ENCODE results near the gene SLF1. TPM values are rescaled to one million over a fixed set of nuclear protein-coding genes. Genes with fewer than 3 reads are reported as not detected.

The SLF1 gene
- total and polyA plus RNA-seq, 3 donors from 2014 or later: 12.0 to 49.4 (median 34.9) TPM

DNA sequence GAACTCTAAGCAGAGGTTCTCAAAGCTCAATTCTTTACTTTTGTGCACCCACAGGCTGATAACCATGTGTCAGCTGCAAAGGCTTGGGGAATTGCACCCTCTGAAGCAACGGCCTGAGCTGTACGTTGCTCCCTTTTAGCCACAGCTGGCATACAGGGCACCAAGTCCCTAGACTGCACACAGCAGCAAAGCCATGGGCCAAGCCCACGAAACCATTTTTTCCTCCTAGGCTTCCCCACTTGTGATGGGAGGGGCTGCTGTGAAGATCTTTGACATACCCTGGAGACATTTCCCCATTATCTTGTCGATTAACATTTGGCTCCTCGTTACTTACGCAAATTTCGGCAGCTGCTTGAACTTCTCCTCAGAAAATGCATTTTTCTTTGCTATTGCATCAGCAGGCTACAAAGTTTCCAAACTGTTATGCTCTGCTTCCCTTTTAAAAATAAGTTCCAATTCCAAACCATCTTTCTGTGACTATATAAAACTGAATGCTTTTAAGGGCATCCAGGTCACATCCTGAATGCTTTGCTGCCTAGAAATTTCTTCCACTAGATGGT is 23.1 kb upstream of the SLF1 start:
- WGBS, 2 donors: 85 to 91% methylated on average over 7 of the region's 7 CpGs
- Histone ChIP-seq H3K27me3 (no peaks in the 10 kb centered on the region), H3K4me3 (no peak overlapping the region), H3K27ac (no peak overlapping the region), H3K4me1 (no peaks in the 10 kb centered on the region), H3K36me3 (ENCODE audit: low read depth, missing control alignments) (no peaks in the 10 kb centered on the region), H3K9me3 (no peaks in the 10 kb centered on the region)
- no peak for DNase-seq
- TF ChIP-seq, protein P1, sequence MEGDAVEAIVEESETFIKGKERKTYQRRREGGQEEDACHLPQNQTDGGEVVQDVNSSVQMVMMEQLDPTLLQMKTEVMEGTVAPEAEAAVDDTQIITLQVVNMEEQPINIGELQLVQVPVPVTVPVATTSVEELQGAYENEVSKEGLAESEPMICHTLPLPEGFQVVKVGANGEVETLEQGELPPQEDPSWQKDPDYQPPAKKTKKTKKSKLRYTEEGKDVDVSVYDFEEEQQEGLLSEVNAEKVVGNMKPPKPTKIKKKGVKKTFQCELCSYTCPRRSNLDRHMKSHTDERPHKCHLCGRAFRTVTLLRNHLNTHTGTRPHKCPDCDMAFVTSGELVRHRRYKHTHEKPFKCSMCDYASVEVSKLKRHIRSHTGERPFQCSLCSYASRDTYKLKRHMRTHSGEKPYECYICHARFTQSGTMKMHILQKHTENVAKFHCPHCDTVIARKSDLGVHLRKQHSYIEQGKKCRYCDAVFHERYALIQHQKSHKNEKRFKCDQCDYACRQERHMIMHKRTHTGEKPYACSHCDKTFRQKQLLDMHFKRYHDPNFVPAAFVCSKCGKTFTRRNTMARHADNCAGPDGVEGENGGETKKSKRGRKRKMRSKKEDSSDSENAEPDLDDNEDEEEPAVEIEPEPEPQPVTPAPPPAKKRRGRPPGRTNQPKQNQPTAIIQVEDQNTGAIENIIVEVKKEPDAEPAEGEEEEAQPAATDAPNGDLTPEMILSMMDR (IDR thresholded peaks at IDR 0.05): no peak
- no peak for TF ChIP-seq POLR2A (IDR thresholded peaks at IDR 0.05)
- intact Hi-C loops (cut with DNase I; ENCODE audit: low total_unique reads): no loop called here

DNA sequence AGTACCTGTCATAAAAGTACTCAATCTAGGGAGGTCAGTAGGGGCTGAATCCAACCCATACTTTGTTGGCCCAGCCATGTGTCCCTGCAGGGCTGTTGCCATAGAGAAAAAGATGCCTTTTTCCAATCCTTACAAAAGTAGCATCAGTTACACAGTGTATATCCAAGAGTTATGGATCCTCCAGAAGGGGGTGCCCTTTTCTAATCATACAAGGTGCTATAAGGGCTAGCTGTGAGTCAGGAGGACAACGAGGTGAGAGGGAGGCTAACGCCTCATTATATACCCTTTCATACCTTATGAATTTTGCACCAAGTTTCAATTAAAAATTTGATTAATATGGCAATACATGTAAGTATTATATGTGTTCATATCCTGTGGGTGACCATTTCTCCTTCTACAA is 4.9 kb upstream of the SLF1 start:
- WGBS, 2 donors: 67 to 83% methylated on average over 2 of the region's 2 CpGs
- H3K4me1 ChIP-seq: peaks cover 5% of the 10 kb centered on the region
- H3K27ac ChIP-seq: no peak overlapping the region
- DNase-seq: peak; percentile 29
- intact Hi-C loops (cut with DNase I; ENCODE audit: low total_unique reads): no loop called here
- no peak for TF ChIP-seq POLR2A (IDR thresholded peaks at IDR 0.05)
- TF ChIP-seq, protein P1 (IDR thresholded peaks at IDR 0.05): peak in 2 of 3 experiments; percentile 11 to 15
- H3K9me3 ChIP-seq: no peaks in the 10 kb centered on the region
- H3K36me3 ChIP-seq (ENCODE audit: low read depth, missing control alignments): no peaks in the 10 kb centered on the region
- H3K4me3 ChIP-seq: no peak overlapping the region
- no peaks in the 10 kb centered on the region for H3K27me3 ChIP-seq

DNA sequence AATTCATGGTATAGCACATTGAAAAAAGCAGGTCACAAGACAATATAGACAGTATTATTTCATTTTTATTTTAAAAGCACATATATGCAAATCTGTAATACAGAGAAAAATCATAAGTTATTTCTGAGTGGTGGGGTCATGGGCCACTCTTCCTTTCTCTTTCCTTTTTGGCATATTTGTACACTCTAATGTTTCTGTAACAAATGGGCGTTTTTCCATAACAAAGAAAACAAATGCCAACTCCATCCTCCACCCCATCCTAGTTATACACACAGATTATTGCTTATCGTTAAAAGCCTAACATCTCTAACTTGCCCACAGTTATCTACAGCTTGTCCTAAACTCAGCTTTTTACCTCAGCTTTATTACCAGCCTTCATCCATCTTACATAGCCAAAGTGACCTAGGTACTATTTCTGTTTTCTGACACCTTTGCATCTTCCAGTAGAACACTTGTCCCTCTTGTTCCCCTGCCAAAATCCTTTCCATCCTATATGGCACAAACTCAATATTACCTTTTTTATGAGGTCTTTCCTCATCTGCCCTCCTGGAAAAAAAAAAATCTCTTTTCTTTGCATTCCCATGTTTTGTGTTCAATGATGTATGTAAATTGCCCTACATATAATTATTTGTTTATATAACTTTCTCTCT is 4.2 kb upstream of the SLF1 start:
- WGBS, 2 donors: 82 to 97% methylated on average over 2 of the region's 2 CpGs
- Histone ChIP-seq H3K4me1 (peaks cover 5% of the 10 kb centered on the region), H3K4me3 (no peak overlapping the region), H3K9me3 (no peaks in the 10 kb centered on the region), H3K27ac (no peak overlapping the region), H3K27me3 (no peaks in the 10 kb centered on the region), H3K36me3 (ENCODE audit: low read depth, missing control alignments) (no peaks in the 10 kb centered on the region)
- DNase-seq: no peak
- no peak for TF ChIP-seq POLR2A (IDR thresholded peaks at IDR 0.05)
- TF ChIP-seq, protein P1 (IDR thresholded peaks at IDR 0.05): no peak
- intact Hi-C loops (cut with DNase I; ENCODE audit: low total_unique reads): no loop called here

DNA sequence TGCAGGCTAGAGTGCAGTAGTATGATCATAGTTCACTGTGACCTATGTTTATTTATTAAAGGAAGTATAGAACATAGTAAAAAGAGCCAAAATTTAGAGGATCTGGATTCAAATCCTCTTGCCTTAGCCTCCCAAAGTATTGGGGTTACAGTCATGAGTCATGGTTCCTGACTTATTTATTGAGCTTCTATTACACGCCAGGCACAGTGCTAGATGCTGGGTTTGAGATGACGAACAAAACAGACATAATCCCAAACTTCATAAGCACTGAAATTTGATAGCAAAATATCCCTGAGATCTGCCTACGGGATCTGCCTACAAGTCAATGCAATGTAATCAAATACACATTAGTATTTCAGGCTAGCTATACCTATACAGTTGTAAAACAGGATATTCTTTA is 2.6 kb upstream of the SLF1 start:
- Histone ChIP-seq H3K27ac (no peak overlapping the region), H3K4me1 (peaks cover 8% of the 10 kb centered on the region), H3K36me3 (ENCODE audit: low read depth, missing control alignments) (no peaks in the 10 kb centered on the region), H3K27me3 (no peaks in the 10 kb centered on the region), H3K4me3 (no peak overlapping the region), H3K9me3 (no peaks in the 10 kb centered on the region)
- WGBS, 2 donors: 87 to 94% methylated on average over 3 of the region's 3 CpGs
- no peak for TF ChIP-seq POLR2A (IDR thresholded peaks at IDR 0.05)
- TF ChIP-seq, protein P1 (IDR thresholded peaks at IDR 0.05): no peak
- DNase-seq: no peak
- intact Hi-C loops (cut with DNase I; ENCODE audit: low total_unique reads): no loop called here

DNA sequence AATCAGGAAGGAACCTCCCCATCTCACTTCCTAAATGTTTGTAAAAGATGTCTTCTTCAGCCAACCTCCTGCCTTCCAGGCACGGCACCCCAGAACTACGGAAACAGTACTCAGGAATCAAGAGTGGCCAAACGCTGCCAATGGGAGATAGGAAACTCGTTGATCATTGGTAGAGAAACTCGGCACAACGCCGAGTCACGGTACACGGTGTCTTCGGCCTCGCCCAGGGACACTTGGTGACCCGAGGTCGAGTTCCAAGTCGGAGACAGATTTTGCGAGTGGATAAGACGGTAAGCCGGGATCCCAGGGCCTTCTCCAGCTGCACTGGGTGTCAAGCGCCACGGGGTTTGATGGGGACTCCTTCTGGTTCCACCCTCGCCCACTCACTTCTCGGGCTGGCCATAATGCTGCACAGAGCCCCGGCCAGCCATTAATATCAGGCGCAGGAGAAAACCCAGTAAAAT is 408 bp upstream of the SLF1 start:
- H3K27me3 ChIP-seq: no peaks in the 10 kb centered on the region
- peaks cover 11% of the 10 kb centered on the region for H3K4me1 ChIP-seq
- 0 to 1% methylated on average over 13 to 23 of the region's 23 CpGs for WGBS, 2 donors
- H3K9me3 ChIP-seq: no peaks in the 10 kb centered on the region
- peak overlapping the region; percentile 77 to 79 for H3K27ac ChIP-seq
- peak overlapping the region; percentile 72 to 80 for H3K4me3 ChIP-seq
- H3K36me3 ChIP-seq (ENCODE audit: low read depth, missing control alignments): no peaks in the 10 kb centered on the region
- intact Hi-C loops (cut with DNase I; ENCODE audit: low total_unique reads): no loop called here
- DNase-seq: peak; percentile 89
- TF ChIP-seq, protein P1 (IDR thresholded peaks at IDR 0.05): no peak
- TF ChIP-seq POLR2A (IDR thresholded peaks at IDR 0.05): no peak

All from testis (tissue), 3 donors.